Tibial nerve (tissue), 4 donors: ENCODE data around the gene PPP2R2C. TPM values are rescaled to one million over a fixed set of nuclear protein-coding genes. Genes with fewer than 3 reads are reported as not detected.

ENCODE experiments used
- DNase-seq, 2 donors: peaks; one replicate each; pipeline ENCODE4 v3.0.0-alpha.2; 2019; ENCODE audit warnings: low spot score in 2 of 2
- H3K27ac ChIP-seq, 4 donors: fragments of 200-600 bp; sonication (generic) in 3 of 4; one replicate each; pipeline ENCODE4 v1.5.1; 2017 to 2019; ENCODE audit warnings: mild to moderate bottlenecking in 1 of 4
- H3K27me3 ChIP-seq, 2 donors: fragments of 200-600 bp; sonication (generic) in 1 of 2; one replicate each; pipeline versions ENCODE4 v1.5.1 to v1.6.0; 2017 to 2019
- H3K36me3 ChIP-seq, 3 donors: fragments of 200-600 bp; sonication (generic); one replicate each; pipeline ENCODE4 v1.5.1; 2018 to 2019
- H3K4me1 ChIP-seq, 4 donors: fragments of 200-600 bp; sonication (generic) in 3 of 4; one replicate each; pipeline ENCODE4 v1.5.1; 2017 to 2019
- H3K4me3 ChIP-seq, 4 donors: fragments of 200-600 bp; sonication (generic) in 3 of 4; one replicate each; pipeline ENCODE4 v1.5.1; 2017 to 2019; ENCODE audit warnings: mild to moderate bottlenecking in 1 of 4, moderate library complexity in 1 of 4
- H3K9me3 ChIP-seq, 4 donors: fragments of 200-600 bp; sonication (generic) in 3 of 4; one replicate each; pipeline ENCODE4 v1.5.1; 2017 to 2019
- CTCF ChIP-seq, 5 experiments: fragments of 200-600 bp in 3 of 5; fragments of 450-650 bp in 2 of 5; sonication (generic) in 3 of 5; IDR thresholded peaks; one replicate each; pipeline ENCODE4 v1.5.1; 2016 to 2019; ENCODE audit warnings: antibody characterized with exemption in 5 of 5, mild to moderate bottlenecking in 3 of 5, moderate library complexity in 2 of 5
- EP300 ChIP-seq, 2 donors: sonication (generic); formaldehyde crosslinking; IDR thresholded peaks; one replicate each; pipeline ENCODE4 v1.6.1; 2017; ENCODE audit warnings: antibody characterized with exemption in 2 of 2, mild to moderate bottlenecking in 1 of 2
- POLR2A ChIP-seq, 2 donors: fragments of 450-650 bp; IDR thresholded peaks; one replicate each; pipeline ENCODE4 v1.6.1; 2017; ENCODE audit warnings: antibody characterized with exemption in 2 of 2, mild to moderate bottlenecking in 2 of 2, moderate library complexity in 2 of 2
- WGBS, 2 donors: methylation state at CpG; one replicate each; pipeline ENCODE4 v1.1.5; 2018; 5-methylcytosine and 5-hydroxymethylcytosine counted together
- total RNA-seq, 4 donors: library from RNA; depleted of rRNA; stranded (reverse); fragments of >200 nt; gene quantifications; one replicate each; pipeline ENCODE4 v1.1.0, GENCODE V29; 2016

Gene PPP2R2C
- total RNA-seq, 4 donors from 2014 or later, result under 0.01 to 0.66 (median 0.42) TPM; not detected in 1

- Histone ChIP-seq H3K4me1 (peaks cover 0 to 3% (median 0%) of the 10 kb centered on the region in 4 donors), H3K4me3 (no peak overlapping the region), H3K27ac (no peak overlapping the region), H3K27me3 (peaks cover 0 to 19% of the 10 kb centered on the region in 2 donors), H3K36me3 (no peaks in the 10 kb centered on the region), H3K9me3 (peaks cover 0 to 12% (median 0%) of the 10 kb centered on the region in 4 donors)
- DNase-seq, result no peak
- no peak for TF ChIP-seq EP300 (IDR thresholded peaks at IDR 0.05)
- no peak for TF ChIP-seq CTCF (IDR thresholded peaks at IDR 0.05)
- TF ChIP-seq POLR2A (IDR thresholded peaks at IDR 0.05), result no peak
- WGBS, 2 donors, result 89 to 96% methylated on average over 4 of the region's 4 CpGs
These were observed 4.5 kb upstream of the PPP2R2C start for GRCh38 chr4:6476893-6477292.

- Histone ChIP-seq H3K9me3 (peaks cover 0 to 12% (median 0%) of the 10 kb centered on the region in 4 donors), H3K27ac (no peak overlapping the region), H3K4me1 (peaks cover 0 to 15% (median under 1%) of the 10 kb centered on the region in 4 donors), H3K4me3 (no peak overlapping the region), H3K36me3 (no peaks in the 10 kb centered on the region), H3K27me3 (peaks cover 0 to 30% of the 10 kb centered on the region in 2 donors)
- WGBS, 2 donors, result 86 to 87% methylated on average over 11 of the region's 11 CpGs
- no peak for DNase-seq
- TF ChIP-seq POLR2A (IDR thresholded peaks at IDR 0.05) (no peak), EP300 (IDR thresholded peaks at IDR 0.05) (no peak), CTCF (IDR thresholded peaks at IDR 0.05) (no peak)
These were observed 3.1 kb upstream of the PPP2R2C start for GRCh38 chr4:6475492-6476020.

GRCh38 chr4:6474705-6475457 is 2.5 kb upstream of the PPP2R2C start:
- H3K4me3 ChIP-seq, result no peak overlapping the region
- no peak overlapping the region for H3K27ac ChIP-seq
- peaks cover 0 to 12% (median 0%) of the 10 kb centered on the region in 4 donors for H3K9me3 ChIP-seq
- WGBS, 2 donors, result 70 to 77% methylated on average over 9 of the region's 9 CpGs
- H3K27me3 ChIP-seq, result peaks cover 0 to 33% of the 10 kb centered on the region in 2 donors
- H3K4me1 ChIP-seq, result peaks cover 0 to 22% (median 2%) of the 10 kb centered on the region in 4 donors
- DNase-seq, result no peak
- no peaks in the 10 kb centered on the region for H3K36me3 ChIP-seq
- TF ChIP-seq POLR2A (IDR thresholded peaks at IDR 0.05), result no peak
- TF ChIP-seq CTCF (IDR thresholded peaks at IDR 0.05), result no peak
- no peak for TF ChIP-seq EP300 (IDR thresholded peaks at IDR 0.05)

GRCh38 chr4:6474053-6474568 is 1.7 kb upstream of the PPP2R2C start:
- WGBS, 2 donors, result 51 to 57% methylated on average over 5 of the region's 5 CpGs
- peaks cover 0 to 40% of the 10 kb centered on the region in 2 donors for H3K27me3 ChIP-seq
- no peak for TF ChIP-seq CTCF (IDR thresholded peaks at IDR 0.05)
- no peak for TF ChIP-seq EP300 (IDR thresholded peaks at IDR 0.05)
- peaks cover 0 to 12% (median 0%) of the 10 kb centered on the region in 4 donors for H3K9me3 ChIP-seq
- H3K4me3 ChIP-seq, result no peak overlapping the region
- no peak overlapping the region for H3K27ac ChIP-seq
- no peaks in the 10 kb centered on the region for H3K36me3 ChIP-seq
- H3K4me1 ChIP-seq, result peaks cover 0 to 22% (median 2%) of the 10 kb centered on the region in 4 donors
- DNase-seq, result no peak
